ENCODE measurements around the gene CDC42EP3.

The CDC42EP3 gene

DNA sequence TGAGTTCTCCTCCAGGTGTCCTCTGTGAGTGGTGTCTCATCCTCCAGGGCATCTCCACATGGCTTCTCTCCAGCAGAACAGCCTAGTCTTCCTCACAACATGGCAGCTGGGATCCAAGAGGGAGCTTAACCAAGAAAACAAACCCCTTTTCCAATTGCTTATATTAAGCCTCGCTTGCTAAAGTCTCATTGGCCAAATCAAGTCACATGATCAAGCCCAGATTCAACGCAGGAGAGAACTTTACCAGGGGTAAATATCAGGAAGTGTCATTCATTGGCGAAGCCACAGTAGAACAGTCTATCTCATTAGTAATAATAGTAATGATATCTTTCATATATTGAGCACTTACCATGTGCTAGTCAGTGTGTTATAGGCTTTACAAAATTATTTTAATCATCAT is 53.1 kb downstream of the CDC42EP3 start:
- DNase-seq (ENCODE audit: low read depth), result no peak

DNA sequence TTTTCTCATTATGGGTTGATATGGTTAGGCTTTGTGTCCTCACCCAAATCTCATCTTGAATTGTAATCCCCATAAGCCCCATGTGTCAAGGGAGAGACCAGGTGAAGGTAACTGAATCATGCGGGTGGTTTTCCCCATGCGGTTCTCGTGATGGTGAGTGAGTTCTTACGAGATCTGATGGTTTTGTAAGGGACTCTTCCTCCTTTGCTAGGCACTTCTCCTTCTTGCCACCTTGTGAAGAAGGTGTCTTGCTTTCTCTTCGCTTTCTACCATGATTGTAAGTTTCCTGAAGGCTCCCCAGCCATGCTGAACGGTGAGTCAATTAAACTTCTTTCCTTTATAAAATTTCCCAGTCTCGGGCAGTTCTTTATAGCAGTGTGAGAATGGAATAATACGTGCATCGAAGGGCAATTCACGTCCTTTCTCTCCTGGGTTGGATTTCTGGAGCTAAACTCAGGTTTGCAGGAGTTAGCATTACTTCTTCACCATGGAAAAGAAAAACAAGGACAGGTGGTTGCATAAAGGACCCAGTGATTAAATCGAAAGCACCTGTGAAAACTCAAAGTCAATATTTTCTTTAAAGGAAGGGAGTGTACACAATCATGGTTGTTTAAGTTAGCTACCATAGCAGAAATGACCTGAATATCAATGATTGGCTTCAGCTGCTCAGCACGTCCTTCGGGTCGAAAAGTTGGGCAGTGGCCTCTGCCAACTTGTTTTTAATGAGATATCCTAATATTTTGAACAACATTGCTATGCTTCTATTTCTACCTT is 54.1 kb downstream of the CDC42EP3 start:
- DNase-seq (ENCODE audit: low read depth), result no peak

DNA sequence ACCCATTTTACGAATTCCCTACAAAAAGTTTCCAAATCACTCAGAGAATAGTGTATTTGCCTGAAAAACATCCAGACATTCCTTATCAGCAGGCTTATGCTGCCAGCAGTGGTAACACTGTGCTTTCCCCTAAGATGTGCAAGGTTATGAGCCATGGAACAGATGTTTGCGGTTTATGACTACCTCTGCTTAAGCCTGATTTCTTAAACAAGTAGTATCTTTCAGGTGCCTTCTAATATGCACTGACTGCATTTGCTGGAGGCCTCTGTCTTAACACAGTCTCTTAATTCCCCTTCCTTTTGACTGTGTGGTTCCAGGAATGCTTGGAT is 54.8 kb downstream of the CDC42EP3 start:
- DNase-seq (ENCODE audit: low read depth), result no peak

DNA sequence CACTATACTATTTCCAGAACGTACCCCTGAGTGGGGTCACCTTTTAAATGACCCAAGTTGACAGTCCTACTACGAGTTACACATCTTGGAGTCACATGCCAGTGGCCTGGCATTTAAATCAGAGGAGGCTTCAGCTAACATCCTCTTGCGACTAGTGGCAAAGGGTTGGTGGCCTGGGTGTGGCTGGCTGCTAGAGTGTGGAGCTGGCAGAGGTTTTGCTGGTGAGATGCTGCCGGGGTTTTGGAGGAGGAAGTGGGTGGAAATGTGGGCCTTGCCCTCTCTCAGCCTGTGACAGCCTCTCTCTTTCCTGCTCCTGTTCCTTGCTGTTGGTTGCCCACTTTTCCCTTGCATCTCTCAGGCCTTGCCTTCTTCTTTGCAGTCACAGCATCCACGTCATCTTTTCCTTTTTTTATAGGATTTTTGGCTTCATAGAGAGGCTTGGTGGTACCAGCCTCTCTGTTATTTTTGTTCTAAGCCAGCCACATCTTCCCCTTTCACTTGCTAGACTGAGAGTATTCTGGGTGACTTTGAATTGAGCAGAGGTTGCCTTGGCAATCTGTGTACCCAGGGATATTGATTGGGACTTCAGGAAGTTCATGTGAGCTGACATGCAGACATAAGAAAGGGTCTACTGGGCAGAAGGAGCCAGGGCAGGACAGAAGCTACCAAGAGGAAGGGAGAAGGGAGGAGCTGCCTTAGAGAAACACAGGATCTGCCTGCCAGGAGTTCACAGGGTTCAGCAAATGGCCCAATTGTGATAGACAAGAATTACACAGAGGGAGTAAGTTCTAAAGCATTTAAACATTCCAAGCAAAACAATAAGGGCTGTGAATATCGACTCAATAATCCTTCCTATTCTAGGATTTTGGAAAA is 55.4 kb downstream of the CDC42EP3 start:
- DNase-seq (ENCODE audit: low read depth), result peak; percentile 35

DNA sequence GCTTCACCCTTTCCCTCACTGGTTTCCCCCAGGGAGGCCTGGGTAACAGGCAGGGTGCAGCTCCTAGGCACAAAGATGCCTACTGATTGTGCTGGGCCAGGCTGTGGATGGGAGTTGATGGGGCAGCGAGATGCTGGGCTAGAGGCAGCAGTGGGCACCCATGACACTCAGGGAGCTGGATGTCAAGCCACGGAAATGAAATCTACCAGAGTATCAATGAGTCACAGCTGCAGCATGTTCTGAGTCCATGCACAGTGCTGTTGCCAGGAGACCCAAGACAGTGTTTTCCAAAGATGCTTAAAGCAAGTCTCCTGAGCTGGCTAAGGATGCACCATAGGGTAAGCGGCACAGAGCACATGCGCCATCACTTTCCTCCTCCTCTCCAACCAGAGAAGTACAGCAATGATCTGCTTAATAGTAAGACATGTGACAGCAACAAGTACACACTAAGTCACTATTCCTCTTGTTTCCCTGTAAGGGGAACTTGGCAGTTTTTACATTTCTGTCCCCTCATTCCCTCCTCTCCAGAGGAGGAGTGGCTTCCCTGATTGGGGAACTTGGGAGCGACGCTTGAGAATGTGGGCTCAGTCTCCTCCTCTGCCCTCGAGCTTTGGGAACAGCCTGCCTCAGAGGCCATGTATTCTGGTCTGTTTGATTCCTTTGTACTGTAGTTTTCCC is 57.2 kb downstream of the CDC42EP3 start:
- no peak for DNase-seq (ENCODE audit: low read depth)

DNA sequence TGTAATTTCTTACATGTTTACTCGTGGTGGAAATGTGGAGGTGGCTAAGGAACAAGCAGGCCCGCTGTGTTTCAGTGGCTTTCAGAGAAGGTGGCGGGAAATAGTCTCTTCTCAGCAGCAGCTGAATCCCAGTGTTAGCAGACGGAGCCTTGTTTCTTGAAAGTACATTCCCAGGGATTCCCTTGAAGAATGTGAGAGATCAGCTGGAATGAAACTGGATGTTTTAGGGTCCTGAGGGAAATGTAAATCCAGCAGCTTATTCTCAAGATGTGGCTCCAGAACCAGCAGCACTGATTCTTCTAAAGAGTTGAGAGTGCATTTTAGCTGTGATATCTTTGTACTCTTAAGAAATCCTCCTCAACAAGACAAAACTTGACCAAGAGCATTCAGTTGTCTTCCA is 59.1 kb downstream of the CDC42EP3 start:
- DNase-seq (ENCODE audit: low read depth), result no peak

DNA sequence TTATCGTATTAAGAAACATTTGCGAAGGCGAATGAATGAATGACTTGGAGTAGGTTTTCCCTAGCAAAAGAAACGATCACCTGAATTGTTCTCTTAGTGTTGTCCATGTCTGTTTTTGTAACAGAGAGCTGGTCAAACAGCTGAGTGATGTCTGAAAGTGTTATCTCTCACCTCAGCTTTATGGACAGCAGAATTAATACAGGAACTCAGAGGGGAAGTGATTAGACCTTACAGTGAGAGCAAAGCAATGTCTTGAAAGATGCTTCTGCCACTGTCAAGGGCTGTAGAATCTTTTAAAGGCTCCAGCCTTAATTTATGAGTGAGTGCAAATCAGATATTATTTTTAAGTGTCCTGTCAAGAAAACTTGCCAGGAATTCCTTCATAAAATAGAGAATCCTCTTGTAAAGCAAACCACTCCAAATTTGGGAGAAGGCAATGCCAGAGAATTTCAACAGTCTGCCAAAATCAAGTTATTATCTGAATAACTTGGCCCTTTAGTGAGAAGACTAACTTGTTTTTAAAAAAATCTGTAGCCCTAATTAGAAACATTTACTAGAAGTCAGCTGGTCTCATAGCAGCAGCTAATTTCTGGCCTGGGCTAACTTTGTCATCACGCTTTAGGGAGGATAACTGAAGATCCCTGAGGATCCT is 60.7 kb downstream of the CDC42EP3 start:
- no peak for DNase-seq (ENCODE audit: low read depth)

DNA sequence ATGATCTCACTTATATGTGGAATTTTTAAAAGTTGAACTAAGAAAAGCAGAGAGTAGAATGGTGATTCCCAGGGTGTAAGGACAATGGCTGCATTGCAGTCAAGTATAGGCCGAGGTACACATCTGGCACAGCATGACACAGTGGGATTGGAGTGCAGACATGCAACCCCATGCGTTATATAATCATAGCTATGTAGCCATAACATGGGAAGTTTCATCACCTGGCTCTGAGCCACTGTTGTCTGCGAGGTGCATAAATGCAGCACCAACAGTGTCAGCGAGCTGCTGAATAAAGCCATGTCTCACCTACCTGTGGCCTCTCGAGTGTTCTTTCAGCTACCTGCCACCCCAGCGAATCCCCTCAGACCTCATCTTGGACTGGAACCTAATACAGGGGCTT is 61.7 kb downstream of the CDC42EP3 start:
- no peak for DNase-seq (ENCODE audit: low read depth)

DNA sequence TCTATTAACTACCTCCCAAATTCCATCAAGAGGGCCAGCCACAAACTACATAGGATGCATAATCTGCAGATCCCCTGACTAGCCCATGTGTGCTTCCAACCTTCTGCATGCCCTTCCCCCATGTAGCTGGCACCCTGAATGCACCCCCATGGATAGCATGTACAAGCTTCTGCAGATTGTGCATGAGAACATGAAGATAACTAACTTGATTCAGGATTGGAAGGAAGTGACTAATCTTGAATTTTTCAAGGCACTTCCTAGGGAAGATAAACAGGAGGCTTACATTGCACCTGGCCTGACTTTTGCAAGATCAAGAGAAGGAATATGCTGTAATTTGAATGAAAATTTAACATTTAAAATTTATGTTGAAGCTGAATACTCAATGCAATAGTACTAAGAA is 66.7 kb downstream of the CDC42EP3 start:
- no peak for DNase-seq (ENCODE audit: low read depth)

DNA sequence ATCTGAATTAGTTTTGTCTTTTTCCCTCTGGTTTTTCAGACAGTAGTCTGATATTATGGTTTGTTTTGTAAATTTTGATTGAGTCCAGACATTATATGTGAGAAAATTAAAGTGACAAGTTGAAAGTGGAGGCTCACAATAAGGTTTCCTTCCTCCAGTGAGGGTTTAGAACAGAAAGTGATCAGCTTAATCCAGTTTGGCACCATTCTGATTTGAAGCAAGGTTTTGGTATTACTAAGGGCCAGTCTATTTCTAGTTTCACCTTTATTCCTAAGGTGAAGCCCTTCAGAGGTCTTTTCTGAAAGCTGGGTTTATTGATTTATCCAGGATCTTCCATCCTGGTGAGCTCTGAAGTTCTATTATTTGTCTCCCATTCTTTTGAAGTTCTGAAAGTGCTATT is 68.7 kb downstream of the CDC42EP3 start:
- DNase-seq (ENCODE audit: low read depth), result no peak

DNA sequence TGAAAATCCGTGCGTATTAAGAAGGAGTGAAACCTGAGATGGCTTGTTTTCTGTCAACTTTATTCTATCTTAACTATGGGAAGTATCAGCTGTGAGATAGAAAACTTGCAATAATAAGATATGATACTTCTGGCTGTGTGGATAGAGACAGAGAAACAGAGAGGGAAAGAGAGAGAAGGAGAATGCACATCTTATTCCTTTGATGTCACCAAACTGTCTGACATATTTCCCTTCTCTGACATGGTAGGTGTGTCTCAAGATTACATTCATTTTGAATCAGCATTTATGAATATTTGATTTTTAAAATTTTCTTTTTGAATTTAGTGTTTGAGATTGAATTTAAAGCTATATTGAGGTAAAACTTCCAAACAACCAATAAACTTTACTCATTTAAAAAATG is 69.4 kb downstream of the CDC42EP3 start:
- DNase-seq (ENCODE audit: low read depth), result no peak

DNA sequence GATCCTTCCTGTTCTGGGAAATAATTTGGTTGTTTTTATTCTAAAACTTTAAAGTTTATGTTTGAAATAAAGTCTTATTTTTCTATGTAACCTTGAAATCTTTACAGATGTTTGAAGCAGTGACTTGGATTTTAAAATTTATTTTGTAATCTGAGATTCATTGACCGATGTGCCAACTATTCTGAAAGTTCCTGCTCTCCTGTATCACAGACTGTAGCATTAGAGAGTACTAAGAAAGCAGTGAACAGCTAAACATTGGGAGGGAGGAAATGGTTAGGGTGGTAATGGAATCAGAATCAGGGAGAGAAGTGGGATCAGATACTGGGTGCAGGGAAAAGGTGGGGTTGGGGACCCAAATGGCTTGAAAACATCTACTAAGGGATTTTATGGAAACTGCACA is 69.9 kb downstream of the CDC42EP3 start:
- no peak for DNase-seq (ENCODE audit: low read depth)

DNA sequence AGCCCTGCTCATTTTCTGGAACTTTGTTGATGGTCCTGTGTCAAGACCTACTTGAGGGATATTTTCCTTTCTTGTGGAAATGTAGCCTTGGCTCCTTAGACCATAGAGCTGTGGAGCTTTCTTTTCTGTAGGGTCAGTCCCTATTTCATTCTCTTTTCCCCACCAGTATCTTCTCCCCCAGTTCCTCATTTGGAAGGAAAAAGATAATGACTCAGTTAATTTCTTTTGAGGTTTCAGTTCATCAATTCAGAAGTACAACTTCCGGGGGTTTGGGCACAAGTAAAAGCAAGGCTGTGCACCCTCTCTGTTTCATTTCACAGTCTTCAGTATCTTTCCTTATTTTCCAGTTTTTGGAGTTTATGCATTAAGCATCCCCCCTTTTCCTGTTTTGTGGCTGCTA is 70.7 kb downstream of the CDC42EP3 start:
- no peak for DNase-seq (ENCODE audit: low read depth)

DNA sequence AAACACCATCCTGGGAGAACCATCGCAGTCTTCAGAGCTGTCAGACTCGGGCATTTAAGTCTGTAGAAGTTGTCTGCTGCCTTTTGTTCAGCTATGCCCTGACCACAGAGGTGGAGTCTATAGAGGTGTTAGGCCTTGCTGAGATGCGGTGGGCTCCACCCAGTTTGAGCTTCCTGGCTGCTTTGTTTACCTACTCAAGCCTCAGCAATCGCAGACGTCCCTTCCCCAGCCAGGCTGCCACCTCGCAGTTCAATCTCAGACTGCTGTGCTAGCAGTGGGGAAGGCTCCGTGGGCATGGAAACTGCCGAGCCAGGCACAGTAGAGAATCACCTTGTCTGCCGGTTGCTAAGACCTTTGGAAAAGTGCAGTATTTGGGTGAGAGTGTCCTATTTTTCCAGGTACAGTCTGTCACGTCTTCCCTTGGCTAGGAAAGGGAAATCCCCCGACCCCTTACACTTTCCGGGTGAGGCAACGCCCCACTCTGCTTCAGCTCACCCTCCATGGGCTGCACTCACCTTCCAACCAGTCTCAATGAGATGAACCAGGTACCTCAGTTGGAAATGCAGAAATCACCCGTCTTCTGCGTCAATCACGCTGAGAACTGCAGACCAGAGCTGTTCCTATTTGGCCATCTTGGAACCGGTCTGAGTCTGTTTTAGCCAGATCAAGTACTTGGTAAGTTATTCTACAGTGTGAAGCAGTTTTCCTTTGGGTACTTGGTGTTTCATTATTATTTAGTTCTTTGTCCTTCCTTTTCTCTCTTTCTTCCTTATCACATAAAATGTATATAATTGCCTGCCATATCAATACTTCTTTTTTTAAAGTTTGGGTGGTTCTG is 71.5 kb downstream of the CDC42EP3 start:
- DNase-seq (ENCODE audit: low read depth), result no peak

DNA sequence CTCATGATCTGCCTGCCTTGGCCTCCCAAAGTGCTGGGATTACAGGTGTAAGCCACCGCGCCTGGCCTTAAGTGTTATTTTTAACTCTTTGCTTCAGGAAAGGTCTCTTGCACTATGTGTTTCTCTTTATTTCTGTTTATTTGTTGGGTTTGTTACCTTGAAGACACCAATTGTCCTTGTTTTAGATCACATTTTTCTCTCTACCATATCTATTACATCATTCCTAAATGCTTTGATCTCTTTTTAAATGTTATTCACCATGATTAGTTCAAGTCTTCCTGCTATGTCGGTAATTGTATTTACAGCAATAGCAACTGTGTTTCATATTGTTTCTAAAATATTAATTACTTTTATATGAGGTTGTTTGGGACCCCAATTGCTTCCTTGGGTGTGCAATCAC is 77.7 kb downstream of the CDC42EP3 start:
- DNase-seq (ENCODE audit: low read depth), result no peak

DNA sequence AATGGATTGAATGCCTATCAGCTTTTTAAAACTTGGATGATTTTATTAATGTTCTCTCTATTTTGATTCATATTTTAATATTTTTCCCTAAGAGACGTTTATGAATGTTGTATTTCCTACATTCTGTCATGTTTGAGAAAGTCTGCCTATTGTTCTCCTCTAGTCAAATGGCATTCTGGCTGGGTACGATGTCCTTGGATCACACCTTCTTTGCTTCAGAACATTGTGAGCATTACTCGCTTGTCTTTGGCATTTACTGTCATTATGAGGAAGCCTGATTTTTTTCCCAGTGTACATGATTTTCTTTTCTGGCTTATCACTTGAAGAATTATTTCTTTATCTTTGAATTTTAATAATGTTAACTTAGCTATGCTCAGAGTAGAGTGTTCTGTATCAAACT is 78.4 kb downstream of the CDC42EP3 start:
- DNase-seq (ENCODE audit: low read depth), result no peak
